LoVo (cell line): ENCODE results near the gene SHFL.

ENCODE experiments used
- DNase-seq: peaks from one replicate; pipeline ENCODE4 v3.0.0-alpha.2; 2016; ENCODE audit warnings: low spot score

SHFL gene

GRCh38 chr19:10109528-10109927 is 23.4 kb downstream of the SHFL start:
- DNase-seq, result no peak

DNA sequence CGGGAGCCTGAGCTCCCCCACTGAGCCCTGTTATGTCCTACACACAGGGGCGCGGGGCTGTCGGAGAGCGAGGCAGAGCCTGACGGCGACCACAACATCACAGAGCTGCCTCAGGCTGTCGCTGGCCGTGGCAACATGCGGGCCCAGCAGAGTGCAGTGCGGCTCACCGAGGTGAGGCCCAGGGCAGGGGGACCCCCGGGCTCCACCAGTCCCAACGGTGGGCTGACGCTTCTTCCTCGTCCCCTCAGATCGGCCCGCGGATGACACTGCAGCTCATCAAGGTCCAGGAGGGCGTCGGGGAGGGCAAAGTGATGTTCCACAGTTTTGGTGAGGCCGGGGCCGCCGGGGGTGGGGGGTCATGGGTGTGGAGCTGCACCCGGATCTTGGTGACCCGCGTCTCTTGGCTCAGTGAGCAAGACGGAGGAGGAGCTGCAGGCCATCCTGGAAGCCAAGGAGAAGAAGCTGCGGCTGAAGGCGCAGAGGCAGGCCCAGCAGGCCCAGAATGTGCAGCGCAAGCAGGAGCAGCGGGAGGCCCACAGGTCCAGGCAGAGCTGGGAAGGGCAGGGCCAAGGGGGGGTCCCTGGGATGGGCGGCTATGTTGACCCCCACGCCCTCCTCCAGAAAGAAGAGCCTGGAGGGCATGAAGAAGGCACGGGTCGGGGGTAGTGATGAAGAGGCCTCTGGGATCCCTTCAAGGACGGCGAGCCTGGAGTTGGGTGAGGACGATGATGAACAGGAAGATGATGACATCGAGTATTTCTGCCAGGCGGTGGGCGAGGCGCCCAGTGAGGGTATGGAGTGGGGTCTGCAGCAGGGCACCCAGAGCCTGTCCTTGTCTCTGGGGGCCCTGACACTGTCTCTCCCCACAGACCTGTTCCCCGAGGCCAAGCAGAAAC is 24.2 kb downstream of the SHFL start:
- no peak for DNase-seq

DNA sequence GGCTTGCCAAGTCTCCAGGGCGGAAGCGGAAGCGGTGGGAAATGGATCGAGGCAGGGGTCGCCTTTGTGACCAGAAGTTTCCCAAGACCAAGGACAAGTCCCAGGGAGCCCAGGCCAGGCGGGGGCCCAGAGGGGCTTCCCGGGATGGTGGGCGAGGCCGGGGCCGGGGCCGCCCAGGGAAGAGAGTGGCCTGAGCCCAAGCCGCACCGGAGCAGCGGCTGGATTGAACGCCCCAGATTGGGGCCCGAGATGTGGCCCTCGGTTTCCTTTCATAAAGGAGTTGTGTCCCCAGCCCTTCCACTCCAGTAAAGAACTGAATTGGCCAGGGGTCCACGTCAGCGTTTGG is 24.8 kb downstream of the SHFL start:
- DNase-seq, result no peak

GRCh38 chr19:10111405-10111811 is 25.3 kb downstream of the SHFL start, which contains the start of gene P2RY11:
Gene P2RY11 (plus strand): TSS chr19:10111693. CDS start chr19:10111722, 29 bp downstream.
- DNase-seq, result no peak

GRCh38 chr19:10112037-10112761 is 26.1 kb downstream of the SHFL start:
- DNase-seq, result no peak

DNA sequence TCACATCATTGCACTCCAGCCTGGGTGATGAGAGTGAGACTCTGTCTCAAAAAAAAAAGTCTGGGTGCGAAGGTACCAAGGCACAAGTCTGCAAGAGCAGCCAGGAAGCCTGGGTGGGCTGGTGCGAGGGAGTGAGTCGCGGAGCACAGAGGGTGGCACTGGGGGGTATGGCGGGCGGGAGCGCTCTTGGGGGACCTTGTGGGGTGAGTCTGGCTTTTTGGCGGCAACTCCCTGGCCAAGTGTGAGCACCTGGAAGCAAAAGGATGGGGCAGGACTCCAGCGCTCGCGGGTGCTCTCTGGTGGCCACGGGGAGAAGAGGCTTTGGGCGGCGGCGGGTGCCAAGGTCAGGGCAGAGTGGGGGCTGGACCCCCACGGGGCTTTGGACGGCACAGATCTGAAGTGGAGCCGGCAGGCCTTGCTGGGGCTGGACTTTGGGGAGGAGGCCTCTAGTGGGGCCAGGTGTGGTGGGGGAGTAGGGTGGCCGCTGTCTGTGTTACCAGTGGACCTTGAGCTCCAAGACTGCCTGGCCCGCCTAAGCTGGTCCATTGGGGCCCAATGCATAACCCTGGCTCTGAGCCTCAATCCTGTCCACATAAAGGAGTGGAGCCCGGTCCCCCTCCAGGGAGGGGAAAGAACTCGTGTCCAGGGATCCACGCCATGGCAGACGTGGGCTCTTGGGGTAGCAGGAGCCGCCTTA is 26.9 kb downstream of the SHFL start:
- no peak for DNase-seq

- no peak for DNase-seq
Observed at GRCh38 chr19:10113592-10113963, 27.5 kb downstream of the SHFL start.

GRCh38 chr19:10113964-10114650 is 28.0 kb downstream of the SHFL start:
- DNase-seq, result no peak

GRCh38 chr19:10114651-10115391 is 28.7 kb downstream of the SHFL start:
- DNase-seq, result no peak

DNA sequence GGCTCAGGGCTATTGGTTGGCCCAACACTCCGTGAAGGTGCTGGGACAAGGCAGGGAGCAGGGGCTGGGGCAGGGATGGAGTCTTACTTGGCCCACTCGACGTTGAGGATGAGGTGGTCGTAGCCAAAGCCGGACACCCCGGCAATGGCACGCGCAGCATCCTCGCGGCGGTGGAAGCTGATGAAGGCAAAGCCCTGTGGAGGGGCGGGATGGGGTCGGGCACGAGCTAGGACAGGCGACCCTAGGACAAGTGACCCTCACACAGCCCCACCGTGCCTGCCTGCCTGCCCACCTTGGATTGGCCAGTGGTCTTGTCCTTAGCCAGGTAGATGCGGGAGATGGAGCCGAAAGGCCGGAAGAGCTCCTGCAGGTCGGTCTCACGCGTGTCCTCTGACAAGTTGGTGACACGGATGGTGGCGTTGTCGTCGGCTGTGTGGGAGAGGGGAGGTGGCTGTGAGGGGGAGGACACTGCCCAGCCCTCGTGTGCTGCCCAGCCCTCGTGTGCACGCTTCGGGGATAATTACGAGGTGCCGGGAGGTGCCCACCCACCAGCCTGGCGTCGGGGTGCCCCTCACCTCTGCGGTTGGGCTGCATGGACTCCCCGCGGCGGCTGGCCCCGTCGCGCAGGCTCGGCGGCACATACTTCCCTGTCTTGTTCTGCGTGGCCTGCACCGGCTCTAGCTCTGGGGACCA is 29.4 kb downstream of the SHFL start:
- no peak for DNase-seq

GRCh38 chr19:10116085-10116865 is 30.2 kb downstream of the SHFL start:
- DNase-seq, result no peak

GRCh38 chr19:10116866-10117616 is 30.9 kb downstream of the SHFL start:
- DNase-seq, result no peak

DNA sequence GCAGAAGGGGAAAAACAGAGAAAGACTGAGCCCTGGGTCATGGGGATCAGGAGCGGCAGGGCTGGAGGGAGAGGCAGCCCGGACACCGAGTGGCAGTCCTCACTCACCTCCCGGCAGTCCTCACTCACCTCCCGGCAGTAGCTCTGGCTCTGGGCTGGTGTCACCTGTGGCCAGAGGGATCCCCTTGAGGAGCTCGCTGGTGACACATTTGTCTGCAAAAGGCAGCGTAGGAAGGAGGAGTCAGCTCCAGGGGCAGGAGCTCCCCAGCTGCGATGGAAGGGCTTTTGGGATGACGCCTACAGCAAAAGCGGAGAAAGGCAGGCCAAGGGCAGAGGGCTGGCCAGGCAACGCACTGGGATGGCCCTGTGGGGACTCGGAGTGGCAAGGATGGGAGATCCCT is 32.8 kb downstream of the SHFL start:
- no peak for DNase-seq

GRCh38 chr19:10120538-10121189 is 34.5 kb downstream of the SHFL start:
- DNase-seq, result no peak

GRCh38 chr19:10122045-10122444 is 35.9 kb downstream of the SHFL start:
- no peak for DNase-seq

GRCh38 chr19:10124429-10124828 is 38.3 kb downstream of the SHFL start:
- no peak for DNase-seq

DNA sequence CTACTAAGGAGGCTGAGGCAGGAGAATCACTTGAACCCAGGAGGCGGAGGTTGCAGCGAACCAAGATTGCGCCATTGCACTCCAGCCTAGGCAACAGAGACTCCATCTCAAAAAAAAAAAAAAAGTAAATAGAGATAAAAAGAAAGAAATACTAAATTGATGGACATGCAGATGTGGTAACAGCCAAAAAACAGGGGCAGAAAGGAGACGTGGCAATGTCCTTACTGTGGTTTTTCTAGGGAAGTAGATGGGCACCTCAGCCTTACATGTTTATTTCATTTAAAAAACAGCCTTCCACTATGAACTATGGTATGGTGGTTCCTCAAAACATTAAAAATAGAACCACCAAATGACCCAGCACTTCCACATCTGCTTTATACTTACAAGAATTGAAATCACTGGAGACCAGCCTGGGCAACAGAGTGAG is 40.1 kb downstream of the SHFL start:
- no peak for DNase-seq

DNA sequence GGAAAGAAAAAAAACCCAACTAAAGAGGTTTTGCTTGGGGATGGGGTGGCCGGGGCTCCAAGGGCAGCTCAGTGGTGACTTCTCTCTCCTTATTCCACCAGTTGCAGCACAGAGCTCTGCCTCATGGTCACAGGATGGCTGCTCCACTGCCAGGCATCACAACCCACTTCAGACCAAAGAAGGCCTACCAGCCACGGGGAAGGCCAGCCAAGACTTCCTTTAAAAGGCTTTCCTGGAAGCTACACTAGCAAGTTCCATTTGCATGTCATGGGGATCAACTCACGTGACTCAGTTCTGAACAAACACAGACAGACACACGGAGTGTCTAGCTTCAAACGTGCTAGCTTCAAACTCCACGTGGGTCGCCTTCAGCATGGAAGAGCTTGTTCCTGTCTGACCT is 46.8 kb downstream of the SHFL start:
- no peak for DNase-seq

DNA sequence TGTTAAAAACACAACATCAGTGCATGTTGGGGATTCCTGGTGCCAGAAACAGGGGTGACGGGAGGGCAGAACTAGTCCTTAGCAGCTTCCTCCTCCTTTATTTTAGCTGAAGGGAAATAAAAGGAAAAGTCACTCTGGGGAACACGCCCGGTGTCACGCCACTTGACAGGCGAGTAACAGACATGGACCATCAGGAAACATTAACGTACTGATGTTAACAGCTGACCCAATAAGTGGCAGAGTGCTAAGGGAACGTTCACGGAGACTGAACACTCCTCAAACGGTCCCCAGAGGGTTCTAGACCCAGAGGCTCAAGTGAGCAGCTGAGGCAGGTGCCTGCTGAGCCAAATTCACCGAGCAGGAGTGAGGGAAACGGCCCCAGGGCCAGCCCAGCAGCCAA is 47.5 kb downstream of the SHFL start:
- no peak for DNase-seq
